BJ (cell line): Measurements from ENCODE around the gene CPED1. TPM values are rescaled to one million over a fixed set of nuclear protein-coding genes. Genes with fewer than 3 reads are reported as not detected.
A peak's percentile ranks its signal among the peaks of the same experiment; 100 is the strongest.

Source experiments
- CTCF ChIA-PET: fragments of 350-600 bp; formaldehyde crosslinking; extraction: SDS; loops from one replicate; lab custom pipeline; 2021; ENCODE audit warnings: antibody characterized with exemption, inconsistent platforms; lab: Yijun Ruan, JAX
- POLR2A ChIA-PET: fragments of 300-600 bp; sonication (Branson Sonifier 250); formaldehyde crosslinking; extraction: SDS; loops from one replicate; lab custom pipeline; 2021; ENCODE audit warnings: antibody characterized with exemption; lab: Charles Lee
- DNase-seq: peaks from one replicate; pipeline ENCODE4 v3.0.0-alpha.2; 2011; ENCODE audit warnings: low read depth
- H3K27me3 ChIP-seq: 2 replicates; pipeline ENCODE4 v1.6.0; 2011; ENCODE audit warnings: low read length; ENCODE audit not compliant: control insufficient read depth, insufficient read depth
- H3K36me3 ChIP-seq: 2 replicates; pipeline ENCODE4 v1.5.1; 2011; ENCODE audit warnings: low read length; ENCODE audit not compliant: control insufficient read depth, insufficient read depth
- H3K4me3 ChIP-seq: 2 replicates; pipeline ENCODE4 v1.5.1; 2011; ENCODE audit warnings: low read depth, mild to moderate bottlenecking, control low read depth, low read length
- polyA plus RNA-seq: library from polyadenylated mRNA; depleted of rRNA; stranded (reverse); fragments of >200 nt; gene quantifications from 2 replicates; pipeline ENCODE4 v1.2.3, GENCODE V29; 2011
- TF ChIP-seq, protein P1 (sequence below): IDR thresholded peaks from 2 replicates; pipeline ENCODE4 v1.5.1; 2011; ENCODE audit warnings: low read depth, mild to moderate bottlenecking, control low read depth, inconsistent platforms, low read length, moderate library complexity; ENCODE audit not compliant: insufficient read depth

Gene CPED1
- polyA plus RNA-seq, 1 experiment = 18.3 TPM

GRCh38 chr7:121083138-121083789 lies 94.8 kb downstream of the CPED1 start:
- Histone ChIP-seq H3K4me3 (no peak overlapping the region), H3K27me3 (no peaks in the 10 kb centered on the region), H3K36me3 (no peaks in the 10 kb centered on the region)
- TF ChIP-seq, protein P1, sequence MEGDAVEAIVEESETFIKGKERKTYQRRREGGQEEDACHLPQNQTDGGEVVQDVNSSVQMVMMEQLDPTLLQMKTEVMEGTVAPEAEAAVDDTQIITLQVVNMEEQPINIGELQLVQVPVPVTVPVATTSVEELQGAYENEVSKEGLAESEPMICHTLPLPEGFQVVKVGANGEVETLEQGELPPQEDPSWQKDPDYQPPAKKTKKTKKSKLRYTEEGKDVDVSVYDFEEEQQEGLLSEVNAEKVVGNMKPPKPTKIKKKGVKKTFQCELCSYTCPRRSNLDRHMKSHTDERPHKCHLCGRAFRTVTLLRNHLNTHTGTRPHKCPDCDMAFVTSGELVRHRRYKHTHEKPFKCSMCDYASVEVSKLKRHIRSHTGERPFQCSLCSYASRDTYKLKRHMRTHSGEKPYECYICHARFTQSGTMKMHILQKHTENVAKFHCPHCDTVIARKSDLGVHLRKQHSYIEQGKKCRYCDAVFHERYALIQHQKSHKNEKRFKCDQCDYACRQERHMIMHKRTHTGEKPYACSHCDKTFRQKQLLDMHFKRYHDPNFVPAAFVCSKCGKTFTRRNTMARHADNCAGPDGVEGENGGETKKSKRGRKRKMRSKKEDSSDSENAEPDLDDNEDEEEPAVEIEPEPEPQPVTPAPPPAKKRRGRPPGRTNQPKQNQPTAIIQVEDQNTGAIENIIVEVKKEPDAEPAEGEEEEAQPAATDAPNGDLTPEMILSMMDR = no peak
- peak; percentile 16 for DNase-seq
- ChIA-PET POLR2A (interaction anchor here (0.6 to 0.7 kb wide), 2 partner anchors 29 to 57 kb away, joined by 4 to 6 read pairs; no protein-coding TSS in a partner anchor), CTCF (interaction anchor here (0.6 to 6.6 kb wide), 11 partner anchors 10 to 291 kb away, joined by 3 to 136 read pairs (median 3); partner anchors contain the start of gene CPED1)

- Histone ChIP-seq H3K4me3 (no peak overlapping the region), H3K27me3 (no peaks in the 10 kb centered on the region), H3K36me3 (no peaks in the 10 kb centered on the region)
- ChIA-PET POLR2A (no interaction called here), CTCF (interaction anchor here (0.6 to 6.6 kb wide), 9 partner anchors 10 to 292 kb away, joined by 3 to 136 read pairs (median 5); partner anchors contain the start of gene CPED1)
- TF ChIP-seq, protein P1 = no peak
- no peak for DNase-seq
These were observed 95.3 kb downstream of the CPED1 start for GRCh38 chr7:121083790-121084251.

DNA sequence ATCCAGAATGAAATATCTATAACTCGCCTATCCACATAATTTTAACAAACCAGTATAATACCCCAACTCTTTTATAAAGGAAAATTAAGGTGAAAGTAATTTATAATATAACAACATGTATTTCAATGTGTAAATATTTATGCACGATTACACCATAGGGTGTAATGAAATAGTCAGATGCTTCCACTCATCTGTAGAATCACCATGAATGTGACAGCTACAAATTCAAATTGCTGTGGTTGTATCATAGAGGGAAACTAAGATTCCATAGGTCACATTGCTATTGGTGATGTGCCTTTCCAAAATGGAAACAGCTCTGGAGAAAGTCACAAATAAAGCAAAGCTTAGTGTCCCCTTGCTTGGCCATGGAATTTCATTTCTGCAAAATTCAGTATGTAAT lies 95.7 kb downstream of the CPED1 start:
- POLR2A ChIA-PET = interaction anchor here (0.6 kb wide), 2 partner anchors 192 to 1058 kb away, joined by 3 to 4 read pairs; no protein-coding TSS in a partner anchor
- no peak for DNase-seq
- CTCF ChIA-PET = interaction anchor here (0.6 to 6.6 kb wide), 11 partner anchors 9 to 279 kb away, joined by 3 to 136 read pairs (median 3); partner anchors contain the start of gene CPED1

GRCh38 chr7:121084748-121085336 lies 96.3 kb downstream of the CPED1 start:
- peak; percentile 93 for DNase-seq
- CTCF ChIA-PET = interaction anchor here (0.8 to 6.6 kb wide), 9 partner anchors 14 to 279 kb away, joined by 3 to 136 read pairs (median 3); partner anchors contain the start of gene CPED1
- Histone ChIP-seq H3K4me3 (no peak overlapping the region), H3K36me3 (no peaks in the 10 kb centered on the region), H3K27me3 (no peaks in the 10 kb centered on the region)
- TF ChIP-seq, protein P1 = no peak
- POLR2A ChIA-PET = interaction anchor here (0.6 kb wide), 2 partner anchors 191 to 1057 kb away, joined by 3 to 4 read pairs; no protein-coding TSS in a partner anchor

More for the DNA sequence above, 95.7 kb downstream of the CPED1 start:
- no peaks in the 10 kb centered on the region for H3K36me3 ChIP-seq
- TF ChIP-seq, protein P1 = no peak
- H3K27me3 ChIP-seq = no peaks in the 10 kb centered on the region
- H3K4me3 ChIP-seq = no peak overlapping the region

DNA sequence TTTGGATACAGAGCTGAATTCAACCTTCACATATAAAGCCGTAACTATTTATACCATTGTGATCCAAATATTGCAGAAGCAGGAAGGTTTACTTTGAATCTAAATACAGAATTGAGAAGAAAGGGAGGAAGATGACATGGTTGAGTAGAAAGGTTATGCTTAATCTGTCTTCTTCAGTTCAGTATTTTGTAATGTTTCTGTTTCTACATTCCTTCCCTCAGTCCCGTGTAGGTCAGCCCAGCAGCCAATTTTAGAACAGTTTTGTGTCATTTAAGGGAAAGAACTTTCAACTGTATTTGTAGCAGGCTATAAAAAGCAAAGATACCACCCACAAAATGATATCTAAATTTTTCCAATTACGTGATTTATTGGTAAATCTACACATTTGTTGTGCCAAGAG lies 97.4 kb downstream of the CPED1 start:
- CTCF ChIA-PET = interaction anchor here (0.7 to 6.6 kb wide), 3 partner anchors 15 to 339 kb away, joined by 3 to 136 read pairs (median 5); partner anchors contain the start of gene CPED1
- POLR2A ChIA-PET = no interaction called here
- Histone ChIP-seq H3K36me3 (no peaks in the 10 kb centered on the region), H3K27me3 (no peaks in the 10 kb centered on the region), H3K4me3 (no peak overlapping the region)
- DNase-seq = no peak
- TF ChIP-seq, protein P1 = no peak
